Immature natural killer cell (primary cell): ENCODE data around the gene ISOC2. TPM values are rescaled to one million over a fixed set of nuclear protein-coding genes. Genes with fewer than 3 reads are reported as not detected.
"Not testable (repeated sequence)": the region's sequence is repeated elsewhere in the genome, so short reads cannot be mapped to it uniquely, and the experiment has no call there.

ENCODE experiments used
- DNase-seq, 3 donors: peaks; one replicate each; pipeline ENCODE4 v3.0.0; 2022; ENCODE audit warnings: mixed read lengths in 1 of 3
- H3K27ac Mint-ChIP-seq, 6 donors: one replicate each; pipeline ENCODE4 v1.8.0; 2020; ENCODE audit warnings: mixed read lengths in 6 of 6, mild to moderate bottlenecking in 5 of 6, inconsistent platforms in 4 of 6, moderate library complexity in 3 of 6
- H3K27me3 Mint-ChIP-seq, 3 donors: one replicate each; pipeline ENCODE4 v1.8.0; 2020 to 2021; ENCODE audit warnings: low read depth in 3 of 3, mild to moderate bottlenecking in 3 of 3, mixed read lengths in 3 of 3, moderate library complexity in 3 of 3, inconsistent platforms in 1 of 3
- H3K36me3 Mint-ChIP-seq, 3 donors: one replicate each; pipeline ENCODE4 v1.8.0; 2020; ENCODE audit warnings: mixed read lengths in 3 of 3, inconsistent platforms in 2 of 3, mild to moderate bottlenecking in 2 of 3
- H3K4me1 Mint-ChIP-seq, 2 donors: one replicate each; pipeline ENCODE4 v1.8.0; 2020; ENCODE audit warnings: inconsistent platforms in 2 of 2, mild to moderate bottlenecking in 2 of 2, mixed read lengths in 2 of 2, moderate library complexity in 1 of 2
- H3K4me3 Mint-ChIP-seq, 5 donors: one replicate each; pipeline ENCODE4 v1.8.0; 2020; ENCODE audit warnings: mild to moderate bottlenecking in 5 of 5, mixed read lengths in 5 of 5, inconsistent platforms in 3 of 5, moderate library complexity in 3 of 5
- H3K9me3 Mint-ChIP-seq, 6 donors: one replicate each; pipeline ENCODE4 v1.8.0; 2020; ENCODE audit warnings: mild to moderate bottlenecking in 6 of 6, mixed read lengths in 6 of 6, inconsistent platforms in 4 of 6, moderate library complexity in 3 of 6
- polyA plus RNA-seq, 3 donors: library from polyadenylated mRNA; unstranded; fragments of 300-500 nt; fragmentation: Illumina TruSeq; gene quantifications; one replicate each; pipeline ENCODE4 v1.2.3, GENCODE V29; 2021

Gene ISOC2
- 10 to 100 TPM; 30.4 to 46.0 (median 34.2) TPM for polyA plus RNA-seq

- Mint-ChIP-seq H3K9me3 (no peaks in the 10 kb centered on the region), H3K36me3 (no peaks in the 10 kb centered on the region)
- peak; percentile 100 for DNase-seq
Measured at GRCh38 chr19:55461259-55461973, at the start of gene ISOC2. ISOC2 (minus strand) TSS chr19:55461642; CDS start chr19:55456486, 5,156 bp downstream.

GRCh38 chr19:55508120-55508519, 46.7 kb upstream of the ISOC2 start:
- Mint-ChIP-seq H3K4me3 (no peak overlapping the region), H3K27me3 (peaks cover 4 to 12% (median 6%) of the 10 kb centered on the region in 3 donors), H3K27ac (no peak overlapping the region), H3K36me3 (peaks cover 0 to 2% (median 0%) of the 10 kb centered on the region in 3 donors), H3K9me3 (no peaks in the 10 kb centered on the region), H3K4me1 (peaks cover 10 to 13% of the 10 kb centered on the region in 2 donors)
- no peak for DNase-seq

More at GRCh38 chr19:55461259-55461973, at the start of gene ISOC2:
- Mint-ChIP-seq H3K27me3 (peaks cover 6 to 9% (median 8%) of the 10 kb centered on the region in 3 donors), H3K27ac (peak within 1 kb of the TSS; percentile 84 to 95 (median 89)), H3K4me1 (peaks cover 19 to 25% of the 10 kb centered on the region in 2 donors), H3K4me3 (peak within 1 kb of the TSS; percentile 82 to 93 (median 90))

GRCh38 chr19:55504981-55505380, 43.5 kb upstream of the ISOC2 start:
- H3K4me3 Mint-ChIP-seq, result no peak overlapping the region
- peaks cover 0 to 4% (median 0%) of the 10 kb centered on the region in 3 donors for H3K36me3 Mint-ChIP-seq
- no peak for DNase-seq

GRCh38 chr19:55504252-55504603, 42.8 kb upstream of the ISOC2 start:
- no peak for DNase-seq
- Mint-ChIP-seq H3K4me3 (peak overlapping the region; percentile 87 to 90 (median 88)), H3K9me3 (no peaks in the 10 kb centered on the region), H3K36me3 (peaks cover 0 to 7% (median 0%) of the 10 kb centered on the region in 3 donors), H3K4me1 (peaks cover 14 to 28% of the 10 kb centered on the region in 2 donors), H3K27ac (peak overlapping the region in 2 of 6 donors; percentile 84 to 95), H3K27me3 (peaks cover 4 to 10% (median 8%) of the 10 kb centered on the region in 3 donors)

More at GRCh38 chr19:55504981-55505380, 43.5 kb upstream of the ISOC2 start:
- peaks cover 14 to 28% of the 10 kb centered on the region in 2 donors for H3K4me1 Mint-ChIP-seq
- no peak overlapping the region for H3K27ac Mint-ChIP-seq
- peaks cover 4 to 10% (median 8%) of the 10 kb centered on the region in 3 donors for H3K27me3 Mint-ChIP-seq
- H3K9me3 Mint-ChIP-seq, result no peaks in the 10 kb centered on the region

- H3K4me1 Mint-ChIP-seq, result peaks cover 14 to 28% of the 10 kb centered on the region in 2 donors
- peak overlapping the region; percentile 80 to 95 (median 88) for H3K27ac Mint-ChIP-seq
- peaks cover 0 to 8% (median 0%) of the 10 kb centered on the region in 3 donors for H3K36me3 Mint-ChIP-seq
- H3K4me3 Mint-ChIP-seq, result peak overlapping the region; percentile 87 to 90 (median 88)
- peaks cover 4 to 10% (median 8%) of the 10 kb centered on the region in 3 donors for H3K27me3 Mint-ChIP-seq
- DNase-seq, result peak; percentile 91 to 95 (median 93)
- H3K9me3 Mint-ChIP-seq, result no peaks in the 10 kb centered on the region
Measured at GRCh38 chr19:55503502-55504251, 42.2 kb upstream of the ISOC2 start.

GRCh38 chr19:55503157-55503501, 41.7 kb upstream of the ISOC2 start:
- H3K4me1 Mint-ChIP-seq, result peaks cover 14 to 28% of the 10 kb centered on the region in 2 donors
- H3K27me3 Mint-ChIP-seq, result peaks cover 4 to 10% (median 8%) of the 10 kb centered on the region in 3 donors
- no peaks in the 10 kb centered on the region for H3K9me3 Mint-ChIP-seq
- H3K4me3 Mint-ChIP-seq, result peak overlapping the region; percentile 87 to 90 (median 88)
- peak; percentile 29 to 46 (median 30) for DNase-seq
- peak overlapping the region; percentile 80 to 95 (median 88) for H3K27ac Mint-ChIP-seq
- peaks cover 0 to 8% (median 0%) of the 10 kb centered on the region in 3 donors for H3K36me3 Mint-ChIP-seq

GRCh38 chr19:55502197-55502952, 40.9 kb upstream of the ISOC2 start:
- Mint-ChIP-seq H3K36me3 (peaks cover 0 to 8% (median 0%) of the 10 kb centered on the region in 3 donors), H3K9me3 (no peaks in the 10 kb centered on the region), H3K27me3 (peaks cover 4 to 10% (median 6%) of the 10 kb centered on the region in 3 donors), H3K4me1 (peaks cover 16 to 28% of the 10 kb centered on the region in 2 donors), H3K4me3 (peak overlapping the region in 4 of 5 donors; percentile 2 to 36 (median 26)), H3K27ac (peak overlapping the region in 3 of 6 donors; percentile 2 to 23 (median 17))
- DNase-seq, result no peak

GRCh38 chr19:55500368-55500952, 39.0 kb upstream of the ISOC2 start:
- Mint-ChIP-seq H3K27me3 (peaks cover 2 to 10% (median 8%) of the 10 kb centered on the region in 3 donors), H3K4me3 (no peak overlapping the region), H3K9me3 (no peaks in the 10 kb centered on the region), H3K4me1 (peaks cover 16 to 28% of the 10 kb centered on the region in 2 donors), H3K36me3 (peaks cover 0 to 8% (median 0%) of the 10 kb centered on the region in 3 donors), H3K27ac (no peak overlapping the region)
- no peak for DNase-seq

GRCh38 chr19:55498246-55498840, 36.9 kb upstream of the ISOC2 start:
- DNase-seq, result no peak
- no peaks in the 10 kb centered on the region for H3K9me3 Mint-ChIP-seq
- peaks cover 0 to 8% (median 0%) of the 10 kb centered on the region in 3 donors for H3K36me3 Mint-ChIP-seq
- H3K27me3 Mint-ChIP-seq, result peaks cover 0 to 5% (median 4%) of the 10 kb centered on the region in 3 donors
- H3K4me3 Mint-ChIP-seq, result no peak overlapping the region
- peak overlapping the region in 1 of 6 donors; percentile 5 for H3K27ac Mint-ChIP-seq
- H3K4me1 Mint-ChIP-seq, result peaks cover 8 to 18% of the 10 kb centered on the region in 2 donors

- Mint-ChIP-seq H3K4me3 (no peak overlapping the region), H3K27me3 (peaks cover 0 to 4% (median 2%) of the 10 kb centered on the region in 3 donors), H3K4me1 (peaks cover 3 to 12% of the 10 kb centered on the region in 2 donors), H3K36me3 (peaks cover 0 to 4% (median 0%) of the 10 kb centered on the region in 3 donors), H3K27ac (peak overlapping the region in 1 of 6 donors; percentile 77), H3K9me3 (no peaks in the 10 kb centered on the region)
- DNase-seq, result no peak
Measured at GRCh38 chr19:55497763-55498162, 36.3 kb upstream of the ISOC2 start.

GRCh38 chr19:55496820-55497219, 35.4 kb upstream of the ISOC2 start:
- not testable (repeated sequence) for H3K9me3 Mint-ChIP-seq, DNase-seq, H3K4me3 Mint-ChIP-seq, H3K4me1 Mint-ChIP-seq, H3K27ac Mint-ChIP-seq, H3K36me3 Mint-ChIP-seq, H3K27me3 Mint-ChIP-seq

GRCh38 chr19:55495646-55496349, 34.4 kb upstream of the ISOC2 start:
- Mint-ChIP-seq H3K27me3 (peaks cover 0 to 2% (median 1%) of the 10 kb centered on the region in 3 donors), H3K36me3 (peaks cover 0 to 4% (median 0%) of the 10 kb centered on the region in 3 donors), H3K4me3 (no peak overlapping the region), H3K9me3 (no peaks in the 10 kb centered on the region), H3K4me1 (peaks cover 0 to 2% of the 10 kb centered on the region in 2 donors), H3K27ac (peak overlapping the region in 2 of 6 donors; percentile 39 to 47)
- no peak for DNase-seq
